HG02884 (cell line): ENCODE data around the gene GUCA2B.

Experiments used
- ATAC-seq: cut with Tn5 transposase; IDR thresholded peaks from one replicate; pipeline ENCODE4 v1.9.1; 2021; ENCODE audit warnings: mild to moderate bottlenecking, moderate library complexity; ENCODE audit not compliant: unreplicated experiment

The GUCA2B gene

GRCh38 chr1:42165511-42166210 lies 12.5 kb downstream of the GUCA2B start:
- no peak for ATAC-seq

GRCh38 chr1:42167611-42168390 lies 14.6 kb downstream of the GUCA2B start:
- no peak for ATAC-seq

GRCh38 chr1:42168391-42168670 lies 15.1 kb downstream of the GUCA2B start:
- no peak for ATAC-seq

- no peak for ATAC-seq
These were observed 15.6 kb downstream of the GUCA2B start for GRCh38 chr1:42168763-42169162.

- no peak for ATAC-seq
These were observed 17.8 kb downstream of the GUCA2B start for GRCh38 chr1:42170779-42171621.

- no peak for ATAC-seq
These were observed 18.6 kb downstream of the GUCA2B start for GRCh38 chr1:42171679-42172266.

GRCh38 chr1:42172381-42173133 lies 19.3 kb downstream of the GUCA2B start:
- ATAC-seq = no peak

GRCh38 chr1:42173155-42173933 lies 20.1 kb downstream of the GUCA2B start:
- no peak for ATAC-seq

- no peak for ATAC-seq
These were observed 20.9 kb downstream of the GUCA2B start for GRCh38 chr1:42173961-42174735.

- no peak for ATAC-seq
These were observed 22.3 kb downstream of the GUCA2B start for GRCh38 chr1:42175314-42176054.

- no peak for ATAC-seq
These were observed 23.8 kb downstream of the GUCA2B start for GRCh38 chr1:42176902-42177519.

- no peak for ATAC-seq
These were observed 24.4 kb downstream of the GUCA2B start for GRCh38 chr1:42177541-42177981.

GRCh38 chr1:42178249-42178648 lies 25.0 kb downstream of the GUCA2B start:
- no peak for ATAC-seq

GRCh38 chr1:42179275-42179674 lies 26.1 kb downstream of the GUCA2B start:
- no peak for ATAC-seq

- ATAC-seq = no peak
These were observed 26.7 kb downstream of the GUCA2B start for GRCh38 chr1:42179900-42180329.

GRCh38 chr1:42181687-42182086 lies 28.5 kb downstream of the GUCA2B start:
- no peak for ATAC-seq

- ATAC-seq = no peak
These were observed 30.2 kb downstream of the GUCA2B start for GRCh38 chr1:42183210-42183956.
